A549 (cell line): ENCODE results near the gene PDGFRA. TPM values are rescaled to one million over a fixed set of nuclear protein-coding genes. Genes with fewer than 3 reads are reported as not detected.

ENCODE experiments used
- ATAC-seq, 2 experiments: fragments of 200-7000 bp in 1 of 2; fragments of >200 bp in 1 of 2; cut with Nextera tagmentation in 1 of 2; cut with Tn5 transposase in 1 of 2; 3 replicates each; pipeline versions ENCODE4 v1.8.0 to v1.9.1; 2018 to 2020; ENCODE audit warnings: mild to moderate bottlenecking in 1 of 2, moderate library complexity in 1 of 2
- CTCF ChIA-PET: fragments of 300-600 bp; sonication (Branson Sonifier 250); formaldehyde crosslinking; extraction: SDS; loops from one replicate; lab custom pipeline; 2021; ENCODE audit warnings: antibody characterized with exemption, inconsistent platforms; lab: Yijun Ruan, JAX
- POLR2A ChIA-PET: fragments of 350-600 bp; formaldehyde crosslinking; extraction: SDS; loops from one replicate; lab custom pipeline; 2021; ENCODE audit warnings: antibody characterized with exemption, inconsistent platforms; lab: Yijun Ruan, JAX
- DNase-seq, 2 experiments: peaks; one replicate each; pipeline versions ENCODE4 v3.0.0 to v3.0.0-alpha.2; 2011 to 2016; ENCODE audit warnings: low read depth in 1 of 2, low spot score in 1 of 2
- FAIRE-seq: peaks from 2 replicates; lab custom pipeline; 2011; peaks lifted over from hg19 to GRCh38; lab: Jason Lieb, UNC
- H3K27ac ChIP-seq, 2 experiments: fragments of >200 bp; sonication (Bioruptor Twin); formaldehyde crosslinking; 3 replicates each; pipeline ENCODE4 v1.5.1; 2016 to 2017
- H3K4me1 ChIP-seq: fragments of >200 bp; sonication (Bioruptor Twin); formaldehyde crosslinking; 3 replicates; pipeline ENCODE4 v1.6.1; 2016
- H3K4me2 ChIP-seq: fragments of >200 bp; sonication (Bioruptor Twin); formaldehyde crosslinking; 3 replicates; pipeline ENCODE4 v1.6.1; 2016
- H3K4me3 ChIP-seq: fragments of >200 bp; sonication (Bioruptor Twin); formaldehyde crosslinking; 3 replicates; pipeline ENCODE4 v1.5.1; 2016
- H3K9me3 ChIP-seq: fragments of >200 bp; sonication (Bioruptor Twin); formaldehyde crosslinking; 3 replicates; pipeline ENCODE4 v1.6.1; 2016
- ATOH8 ChIP-seq: fragments of 250-450 bp; sonication (Bioruptor Pico); IDR thresholded peaks from 2 replicates; pipeline ENCODE4 v1.5.0; 2020; ENCODE audit warnings: low read depth, mild to moderate bottlenecking, moderate library complexity
- CEBPB ChIP-seq, 2 experiments: fragments of >200 bp in 1 of 2; sonication (Bioruptor Twin) in 1 of 2; formaldehyde crosslinking in 1 of 2; IDR thresholded peaks; 2 replicates each; pipeline ENCODE4 v1.6.1; 2012 to 2016
- CHD2 ChIP-seq: fragments of 150-350 bp; IDR thresholded peaks from 2 replicates; pipeline ENCODE4 v1.6.1; 2014; ENCODE audit warnings: low read length; ENCODE audit not compliant: partially characterized antibody
- CTCF ChIP-seq: fragments of >200 bp; sonication (Bioruptor Twin); formaldehyde crosslinking; IDR thresholded peaks from 3 replicates; pipeline ENCODE4 v1.5.1; 2016
- EHMT2 ChIP-seq: fragments of 200-600 bp; sonication (generic); IDR thresholded peaks from 2 replicates; pipeline ENCODE4 v1.6.1; 2016; ENCODE audit warnings: antibody characterized with exemption, low read depth, mild to moderate bottlenecking, moderate library complexity
- ESRRA ChIP-seq: fragments of 150-350 bp; IDR thresholded peaks from 2 replicates; pipeline ENCODE4 v1.6.1; 2014; ENCODE audit warnings: mild to moderate bottlenecking, low read length, borderline replicate concordance
- FOSL2 ChIP-seq, 2 experiments: fragments of 450-650 bp in 1 of 2; fragments of >200 bp in 1 of 2; sonication (Bioruptor Twin) in 1 of 2; formaldehyde crosslinking; IDR thresholded peaks; 2 replicates each; pipeline versions ENCODE4 v1.5.0 to v1.6.1; 2016 to 2020; ENCODE audit warnings: mild to moderate bottlenecking in 1 of 2, moderate library complexity in 1 of 2
- FOXS1 ChIP-seq: fragments of 250-450 bp; sonication (Bioruptor Pico); IDR thresholded peaks from 2 replicates; pipeline ENCODE4 v1.5.0; 2020; ENCODE audit warnings: mild to moderate bottlenecking, moderate library complexity
- HDAC2 ChIP-seq: fragments of 200-600 bp; sonication (generic); IDR thresholded peaks from 2 replicates; pipeline ENCODE4 v1.6.1; 2016
- HES2 ChIP-seq: fragments of >200 bp; sonication (Bioruptor Twin); formaldehyde crosslinking; IDR thresholded peaks from 2 replicates; pipeline ENCODE4 v1.6.1; 2016
- HEYL ChIP-seq: fragments of 250-450 bp; sonication (Bioruptor Pico); IDR thresholded peaks from 2 replicates; pipeline ENCODE4 v1.8.0; 2021; ENCODE audit warnings: mild to moderate bottlenecking, moderate library complexity
- HOXB13 ChIP-seq: fragments of 250-450 bp; sonication (Bioruptor Pico); IDR thresholded peaks from 2 replicates; pipeline ENCODE4 v1.5.0; 2020; ENCODE audit warnings: low read depth, mild to moderate bottlenecking, moderate library complexity
- JUN ChIP-seq, 2 experiments: fragments of >200 bp; sonication (Bioruptor Twin); formaldehyde crosslinking; IDR thresholded peaks; 2 replicates in 1 of 2; 3 replicates in 1 of 2; pipeline ENCODE4 v1.6.1; 2016 to 2017
- JUNB ChIP-seq: fragments of >200 bp; sonication (Bioruptor Twin); formaldehyde crosslinking; IDR thresholded peaks from 2 replicates; pipeline ENCODE4 v1.6.1; 2016
- MAFK ChIP-seq: fragments of 450-650 bp; IDR thresholded peaks from 2 replicates; pipeline ENCODE4 v1.6.1; 2014; ENCODE audit not compliant: partially characterized antibody
- MAX ChIP-seq: IDR thresholded peaks from 2 replicates; pipeline ENCODE4 v1.6.1; 2012
- NFE2L2 ChIP-seq: fragments of 150-350 bp; conservative IDR thresholded peaks from 2 replicates; pipeline ENCODE4 v1.6.1; 2014; ENCODE audit warnings: low read length
- NPAS2 ChIP-seq: fragments of 250-450 bp; sonication (Bioruptor Pico); IDR thresholded peaks from 2 replicates; pipeline ENCODE4 v1.8.0; 2022; ENCODE audit warnings: mild to moderate bottlenecking, moderate library complexity, borderline replicate concordance
- POLR2AphosphoS2 ChIP-seq: conservative IDR thresholded peaks from 2 replicates; pipeline ENCODE4 v1.6.1; 2012; ENCODE audit warnings: low read length, improper control_type of control experiment, inconsistent platforms
- RAD21 ChIP-seq, 2 experiments: fragments of >200 bp in 1 of 2; sonication (Bioruptor Twin) in 1 of 2; formaldehyde crosslinking in 1 of 2; IDR thresholded peaks in 1 of 2; conservative IDR thresholded peaks in 1 of 2; 2 replicates in 1 of 2; 3 replicates in 1 of 2; pipeline ENCODE4 v1.6.1; 2012 to 2018; ENCODE audit warnings: inconsistent platforms in 1 of 2
- RNF2 ChIP-seq: fragments of 200-600 bp; sonication (generic); IDR thresholded peaks from 2 replicates; pipeline ENCODE4 v1.6.1; 2016; ENCODE audit warnings: low read depth, mild to moderate bottlenecking, antibody characterized with exemption, moderate library complexity, borderline replicate concordance
- SMC3 ChIP-seq: fragments of >200 bp; sonication (Bioruptor Twin); formaldehyde crosslinking; IDR thresholded peaks from 3 replicates; pipeline ENCODE4 v1.6.1; 2018; ENCODE audit warnings: inconsistent platforms
- TFCP2L1 ChIP-seq: fragments of 250-450 bp; sonication (Bioruptor Pico); IDR thresholded peaks from 2 replicates; pipeline ENCODE4 v1.5.0; 2021; ENCODE audit warnings: mild to moderate bottlenecking
- ZC3H11A ChIP-seq: fragments of 450-650 bp; IDR thresholded peaks from 2 replicates; pipeline ENCODE4 v1.6.1; 2014; ENCODE audit warnings: antibody characterized with exemption, mild to moderate bottlenecking
- WGBS: methylation state at CpG from one replicate; pipeline ENCODE4 v1.1.6; 2017; ENCODE audit errors: missing lambda C conversion rate; 5-methylcytosine and 5-hydroxymethylcytosine counted together
- polyA plus RNA-seq, 4 experiments: library from polyadenylated mRNA; depleted of rRNA in 3 of 4; stranded (reverse); fragments of >200 nt; fragmentation: RNase III in 1 of 4; extraction: RNeasy Plus Mini Kit Qiagen cat#74134 plus additional on column Dnase treatment in 1 of 4; gene quantifications; 2 replicates in 3 of 4; 3 replicates in 1 of 4; pipeline ENCODE4 v1.2.3, GENCODE V29; 2011 to 2017
- TF ChIP-seq, protein P1 (sequence below): fragments of 200-600 bp; sonication (generic); IDR thresholded peaks from 2 replicates; pipeline ENCODE4 v1.6.1; 2016; ENCODE audit warnings: antibody characterized with exemption, mild to moderate bottlenecking, moderate library complexity

PDGFRA gene
- polyA plus RNA-seq, 2 of the 4 experiments (the other 2 are of a cell fraction) = 0.40 to 0.92 TPM

DNA sequence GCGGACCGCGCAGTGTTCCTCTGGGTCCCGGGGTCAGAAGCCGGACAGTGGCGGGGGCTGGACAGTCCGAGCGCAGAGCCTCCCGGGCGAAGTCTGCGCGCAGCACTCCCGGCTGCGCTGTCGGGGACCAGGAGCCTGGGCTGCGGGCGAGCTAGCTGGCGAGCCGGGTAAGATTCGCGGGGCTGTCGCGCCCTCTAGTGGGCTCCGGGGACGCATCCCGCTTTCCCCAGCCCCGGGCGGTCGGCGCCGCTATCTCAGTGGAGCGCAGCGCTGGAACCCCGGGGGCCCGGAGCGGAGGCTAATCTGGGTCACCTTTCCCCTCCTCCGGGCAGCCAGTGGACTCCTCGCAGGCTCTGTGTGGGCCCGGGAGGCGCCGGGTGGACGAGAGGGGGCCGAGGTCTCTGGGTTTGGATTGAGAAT is 4.2 kb downstream of the PDGFRA start:
- ChIA-PET POLR2A (no interaction called here), CTCF (interaction anchor here (0.6 to 4.9 kb wide), 56 partner anchors 9 to 1997 kb away, joined by 3 to 65 read pairs (median 4); partner anchors contain the start of gene SCFD2)
- H3K4me1 ChIP-seq = no peaks in the 10 kb centered on the region
- peak overlapping the region; percentile 81 for H3K4me2 ChIP-seq
- DNase-seq (peak; percentile 69 to 84), ATAC-seq (peak; percentile 87 to 90), FAIRE-seq (no peak)
- H3K27ac ChIP-seq = peak overlapping the region; percentile 43 to 75; a peak in 4 of 6 replicates
- TF ChIP-seq RAD21 (conservative IDR thresholded peaks at IDR 0.05 in 1 of 2, IDR thresholded peaks at IDR 0.05 in 1 of 2) (peak; percentile 66 to 81), POLR2AphosphoS2 (no peak), SMC3 (peak; percentile 67), CTCF (peak; percentile 48)
- H3K4me3 ChIP-seq = peak overlapping the region; percentile 52
- no peaks in the 10 kb centered on the region; the same call in 2 of the 3 replicates for H3K9me3 ChIP-seq
- WGBS = 0% methylated on average over 5 of the region's 43 CpGs

- 2% methylated on average over 32 of the region's 67 CpGs for WGBS
- DNase-seq (peak; percentile 42 to 72), ATAC-seq (peak; percentile 52 to 60), FAIRE-seq (no peak)
- H3K4me3 ChIP-seq = peak overlapping the region; percentile 52
- ChIA-PET POLR2A (no interaction called here), CTCF (interaction anchor here (0.6 to 4.9 kb wide), 86 partner anchors 9 to 1997 kb away, joined by 3 to 65 read pairs (median 4); partner anchors contain the start of gene SCFD2)
- H3K27ac ChIP-seq = peak overlapping the region in 1 of 2 experiments; percentile 71; a peak in 3 of 6 replicates
- no peaks in the 10 kb centered on the region for H3K4me1 ChIP-seq
- peak overlapping the region; percentile 81 for H3K4me2 ChIP-seq
- H3K9me3 ChIP-seq = no peaks in the 10 kb centered on the region; the same call in 2 of the 3 replicates
- TF ChIP-seq, protein P1, sequence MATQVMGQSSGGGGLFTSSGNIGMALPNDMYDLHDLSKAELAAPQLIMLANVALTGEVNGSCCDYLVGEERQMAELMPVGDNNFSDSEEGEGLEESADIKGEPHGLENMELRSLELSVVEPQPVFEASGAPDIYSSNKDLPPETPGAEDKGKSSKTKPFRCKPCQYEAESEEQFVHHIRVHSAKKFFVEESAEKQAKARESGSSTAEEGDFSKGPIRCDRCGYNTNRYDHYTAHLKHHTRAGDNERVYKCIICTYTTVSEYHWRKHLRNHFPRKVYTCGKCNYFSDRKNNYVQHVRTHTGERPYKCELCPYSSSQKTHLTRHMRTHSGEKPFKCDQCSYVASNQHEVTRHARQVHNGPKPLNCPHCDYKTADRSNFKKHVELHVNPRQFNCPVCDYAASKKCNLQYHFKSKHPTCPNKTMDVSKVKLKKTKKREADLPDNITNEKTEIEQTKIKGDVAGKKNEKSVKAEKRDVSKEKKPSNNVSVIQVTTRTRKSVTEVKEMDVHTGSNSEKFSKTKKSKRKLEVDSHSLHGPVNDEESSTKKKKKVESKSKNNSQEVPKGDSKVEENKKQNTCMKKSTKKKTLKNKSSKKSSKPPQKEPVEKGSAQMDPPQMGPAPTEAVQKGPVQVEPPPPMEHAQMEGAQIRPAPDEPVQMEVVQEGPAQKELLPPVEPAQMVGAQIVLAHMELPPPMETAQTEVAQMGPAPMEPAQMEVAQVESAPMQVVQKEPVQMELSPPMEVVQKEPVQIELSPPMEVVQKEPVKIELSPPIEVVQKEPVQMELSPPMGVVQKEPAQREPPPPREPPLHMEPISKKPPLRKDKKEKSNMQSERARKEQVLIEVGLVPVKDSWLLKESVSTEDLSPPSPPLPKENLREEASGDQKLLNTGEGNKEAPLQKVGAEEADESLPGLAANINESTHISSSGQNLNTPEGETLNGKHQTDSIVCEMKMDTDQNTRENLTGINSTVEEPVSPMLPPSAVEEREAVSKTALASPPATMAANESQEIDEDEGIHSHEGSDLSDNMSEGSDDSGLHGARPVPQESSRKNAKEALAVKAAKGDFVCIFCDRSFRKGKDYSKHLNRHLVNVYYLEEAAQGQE = no peak
- no peak for TF ChIP-seq CHD2
- TF ChIP-seq JUN (IDR thresholded peaks at IDR 0.05) = no peak
- no peak for TF ChIP-seq EHMT2
- no peak for TF ChIP-seq HDAC2
- no peak for TF ChIP-seq ZC3H11A
- no peak for TF ChIP-seq ESRRA
- no peak for TF ChIP-seq FOXS1 (CRISPR knock-in tag)
- TF ChIP-seq HOXB13 = no peak
- TF ChIP-seq SMC3 = peak; percentile 72
- TF ChIP-seq HES2 = no peak
- no peak for TF ChIP-seq TFCP2L1
- no peak for TF ChIP-seq MAFK
- TF ChIP-seq NFE2L2 = no peak
- TF ChIP-seq HEYL (CRISPR knock-in tag) = no peak
- peak; percentile 92 to 96 for TF ChIP-seq CEBPB (IDR thresholded peaks at IDR 0.05)
- TF ChIP-seq ATOH8 (CRISPR knock-in tag) = no peak
- TF ChIP-seq RNF2 = 0 out of 2 replicates have a peak, but pooled peaks have one; percentile 28
- no peak for TF ChIP-seq JUNB
- TF ChIP-seq NPAS2 (CRISPR knock-in tag) = no peak
- no peak for TF ChIP-seq FOSL2 (IDR thresholded peaks at IDR 0.05)
- TF ChIP-seq FOSL2 (CRISPR knock-in tag; IDR thresholded peaks at IDR 0.05) = no peak
- peak; percentile 73 for TF ChIP-seq CTCF
- TF ChIP-seq MAX = no peak
- peak; percentile 81 to 88 for TF ChIP-seq RAD21 (conservative IDR thresholded peaks at IDR 0.05 in 1 of 2, IDR thresholded peaks at IDR 0.05 in 1 of 2)
These were observed 4.8 kb downstream of the PDGFRA start for GRCh38 chr4:54233697-54234496.
